H9 (cell line): ENCODE results near the gene ABTB1. TPM values are rescaled to one million over a fixed set of nuclear protein-coding genes. Genes with fewer than 3 reads are reported as not detected.

ENCODE experiments used
- DNase-seq: peaks from one replicate; pipeline ENCODE4 v3.0.0-alpha.2; 2017
- H2AFZ ChIP-seq: one replicate; pipeline ENCODE4 v1.6.1; 2013; ENCODE audit warnings: mild to moderate bottlenecking, low read length, control low read depth, moderate library complexity
- H2AK5ac ChIP-seq: 2 replicates; pipeline ENCODE4 v1.6.1; 2013; ENCODE audit warnings: low read length, control low read depth, mixed read lengths; ENCODE audit not compliant: insufficient read length
- H2BK120ac ChIP-seq: one replicate; pipeline ENCODE4 v1.6.1; 2013; ENCODE audit warnings: low read depth, mild to moderate bottlenecking, low read length, control low read depth, inconsistent platforms; ENCODE audit not compliant: poor library complexity, severe bottlenecking
- H2BK12ac ChIP-seq: 2 replicates; pipeline ENCODE4 v1.6.1; 2013; ENCODE audit warnings: low read length, control low read depth, mixed read lengths, low read depth; ENCODE audit not compliant: insufficient read length
- H2BK15ac ChIP-seq: 2 replicates; pipeline ENCODE4 v1.6.1; 2013; ENCODE audit warnings: low read depth, low read length, control low read depth
- H2BK20ac ChIP-seq: one replicate; pipeline ENCODE4 v1.6.1; 2013; ENCODE audit warnings: low read depth, mild to moderate bottlenecking, low read length, control low read depth, inconsistent platforms; ENCODE audit not compliant: poor library complexity, severe bottlenecking
- H2BK5ac ChIP-seq: 2 replicates; pipeline ENCODE4 v1.6.1; 2013; ENCODE audit warnings: low read length, control low read depth, mixed read lengths; ENCODE audit not compliant: insufficient read length
- H3K14ac ChIP-seq: 2 replicates; pipeline ENCODE4 v1.6.1; 2013; ENCODE audit warnings: low read length, control low read depth; ENCODE audit not compliant: insufficient read depth
- H3K18ac ChIP-seq: 2 replicates; pipeline ENCODE4 v1.6.1; 2013; ENCODE audit warnings: low read depth, mild to moderate bottlenecking, mixed read lengths, low read length, control low read depth; ENCODE audit not compliant: insufficient read length
- H3K23ac ChIP-seq: 2 replicates; pipeline ENCODE4 v1.6.1; 2013; ENCODE audit warnings: low read length, control low read depth, mixed read lengths, low read depth; ENCODE audit not compliant: insufficient read length
- H3K23me2 ChIP-seq: 2 replicates; pipeline ENCODE4 v1.6.1; 2013; ENCODE audit warnings: low read depth, mild to moderate bottlenecking, mixed read lengths, low read length, control low read depth; ENCODE audit not compliant: insufficient read length, poor library complexity, severe bottlenecking
- H3K27ac ChIP-seq: 2 replicates; pipeline ENCODE4 v1.5.1; 2013; ENCODE audit warnings: low read length, control low read depth, mixed read lengths, low read depth; ENCODE audit not compliant: insufficient read length
- H3K27me3 ChIP-seq: 2 replicates; pipeline ENCODE4 v1.6.1; 2013; ENCODE audit warnings: low read length, control low read depth, inconsistent platforms; ENCODE audit not compliant: insufficient read depth
- H3K4ac ChIP-seq: 2 replicates; pipeline ENCODE4 v1.6.1; 2013; ENCODE audit warnings: low read depth, mild to moderate bottlenecking, control low read depth, inconsistent platforms, low read length, moderate library complexity
- H3K4me1 ChIP-seq: 2 replicates; pipeline ENCODE4 v1.6.1; 2013; ENCODE audit warnings: low read length, control low read depth, inconsistent platforms; ENCODE audit not compliant: insufficient read depth
- H3K4me2 ChIP-seq: 2 replicates; pipeline ENCODE4 v1.6.1; 2013; ENCODE audit warnings: low read length, control low read depth, mixed read lengths; ENCODE audit not compliant: insufficient read length, insufficient read depth
- H3K56ac ChIP-seq: 2 replicates; pipeline ENCODE4 v1.6.1; 2013; ENCODE audit warnings: low read depth, mild to moderate bottlenecking, mixed read lengths, low read length, control low read depth; ENCODE audit not compliant: insufficient read length
- H3K79me1 ChIP-seq: 2 replicates; pipeline ENCODE4 v1.6.1; 2013; ENCODE audit warnings: low read depth, mild to moderate bottlenecking, moderate library complexity, low read length, control low read depth, inconsistent platforms; ENCODE audit not compliant: insufficient read depth, poor library complexity, severe bottlenecking
- H3K79me2 ChIP-seq: 2 replicates; pipeline ENCODE4 v1.6.1; 2013; ENCODE audit warnings: low read length, control low read depth, inconsistent platforms; ENCODE audit not compliant: insufficient read depth
- H3K9ac ChIP-seq: 2 replicates; pipeline ENCODE4 v1.6.1; 2013; ENCODE audit warnings: low read length, control low read depth, mixed read lengths; ENCODE audit not compliant: insufficient read length; ENCODE audit errors: extremely low read depth
- H3K9me3 ChIP-seq: one replicate; pipeline ENCODE4 v1.6.1; 2013; ENCODE audit warnings: low read depth, low read length, inconsistent platforms; ENCODE audit not compliant: control insufficient read depth
- H3T11ph ChIP-seq: one replicate; pipeline ENCODE4 v1.6.1; 2013; ENCODE audit warnings: mild to moderate bottlenecking, low read length, control low read depth, inconsistent platforms
- H4K20me1 ChIP-seq: one replicate; pipeline ENCODE4 v1.6.1; 2013; ENCODE audit not compliant: control insufficient read depth, insufficient read length, insufficient read depth
- H4K5ac ChIP-seq: 2 replicates; pipeline ENCODE4 v1.6.1; 2013; ENCODE audit warnings: low read depth, mild to moderate bottlenecking, mixed read lengths, low read length, control low read depth; ENCODE audit not compliant: insufficient read length
- H4K8ac ChIP-seq: replicated peaks from 2 replicates; pipeline ENCODE4 v1.6.1; 2013; ENCODE audit warnings: low read length, control low read depth, mixed read lengths, low read depth; ENCODE audit not compliant: insufficient read length
- H4K91ac ChIP-seq: 2 replicates; pipeline ENCODE4 v1.6.1; 2013; ENCODE audit warnings: low read depth, mild to moderate bottlenecking, moderate library complexity, mixed read lengths, low read length, control low read depth; ENCODE audit not compliant: insufficient read length
- H3K27ac Mint-ChIP-seq, 3 experiments: 2 replicates in 2 of 3; 3 replicates in 1 of 3; pipeline ENCODE4 v1.8.0; 2020 to 2021; ENCODE audit warnings: mixed read lengths in 3 of 3, mild to moderate bottlenecking in 1 of 3, moderate library complexity in 1 of 3
- H3K27me3 Mint-ChIP-seq: 2 replicates; pipeline ENCODE4 v1.8.0; 2021; ENCODE audit warnings: low read depth, mild to moderate bottlenecking, moderate library complexity, mixed read lengths
- H3K36me3 Mint-ChIP-seq, 3 experiments: 2 replicates in 2 of 3; 3 replicates in 1 of 3; pipeline ENCODE4 v1.8.0; 2020 to 2021; ENCODE audit warnings: low read depth in 3 of 3, mixed read lengths in 3 of 3; ENCODE audit not compliant: insufficient read depth in 1 of 3
- H3K4me1 Mint-ChIP-seq, 2 experiments: 2 replicates each; pipeline ENCODE4 v1.8.0; 2020; ENCODE audit warnings: mixed read lengths in 2 of 2
- H3K4me3 Mint-ChIP-seq, 2 experiments: 2 replicates in 1 of 2; 3 replicates in 1 of 2; pipeline ENCODE4 v1.8.0; 2020 to 2021; ENCODE audit warnings: mild to moderate bottlenecking in 2 of 2, mixed read lengths in 2 of 2, moderate library complexity in 1 of 2
- H3K9me3 Mint-ChIP-seq, 2 experiments: 2 replicates in 1 of 2; 3 replicates in 1 of 2; pipeline ENCODE4 v1.8.0; 2020; ENCODE audit warnings: mild to moderate bottlenecking in 2 of 2, mixed read lengths in 2 of 2, moderate library complexity in 1 of 2
- WGBS: extraction: QIAGEN DNeasy Blood & Tissue Kit; methylation state at CpG from one replicate; pipeline ENCODE4 v1.1.7; 2013; ENCODE audit warnings: missing lambda C conversion rate, low lambda C conversion rate, mixed read lengths; ENCODE audit not compliant: insufficient read length; ENCODE audit errors: extremely low coverage; 5-methylcytosine and 5-hydroxymethylcytosine counted together
- total RNA-seq: library from RNA; stranded (reverse); gene quantifications from 2 replicates; pipeline ENCODE4 v1.2.1, GENCODE V29; 2021
- TF ChIP-seq, protein P1 (sequence below): fragments of 200-600 bp; sonication (generic); conservative IDR thresholded peaks from 3 replicates; pipeline ENCODE4 v1.8.0; 2021; ENCODE audit warnings: antibody characterized with exemption, mild to moderate bottlenecking

Gene ABTB1
- total RNA-seq, 1 experiment from 2014 or later, result 6.2 TPM

DNA sequence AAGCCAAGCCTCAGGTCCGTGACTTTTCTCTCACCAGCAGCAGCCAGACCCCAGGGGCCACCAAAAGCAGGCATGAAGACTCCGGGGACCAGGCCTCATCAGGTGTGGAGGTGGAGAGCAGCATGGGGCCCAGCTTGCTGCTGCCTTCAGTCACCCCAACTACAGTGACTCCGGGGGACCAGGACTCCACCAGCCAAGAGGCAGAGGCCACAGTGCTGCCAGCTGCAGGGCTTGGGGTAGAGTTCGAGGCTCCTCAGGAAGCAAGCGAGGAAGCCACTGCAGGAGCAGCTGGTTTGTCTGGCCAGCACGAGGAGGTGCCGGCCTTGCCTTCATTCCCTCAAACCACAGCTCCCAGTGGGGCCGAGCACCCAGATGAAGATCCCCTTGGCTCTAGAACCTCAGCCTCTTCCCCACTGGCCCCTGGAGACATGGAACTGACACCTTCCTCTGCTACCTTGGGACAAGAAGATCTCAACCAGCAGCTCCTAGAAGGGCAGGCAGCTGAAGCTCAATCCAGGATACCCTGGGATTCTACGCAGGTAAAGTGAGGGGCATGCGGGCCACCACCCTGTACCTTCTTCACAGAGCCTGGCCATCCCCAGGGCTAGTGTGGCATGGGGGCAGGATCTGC is 12.0 kb upstream of the ABTB1 start:
- H4K5ac ChIP-seq, result no peak overlapping the region
- no peak overlapping the region for H3K27ac ChIP-seq
- H3K27me3 ChIP-seq, result no peaks in the 10 kb centered on the region
- Mint-ChIP-seq H3K36me3 (peaks cover 7 to 16% (median 13%) of the 10 kb centered on the region in 3 experiments; a peak in 6 of 7 replicates), H3K4me1 (no peaks in the 10 kb centered on the region), H3K27ac (no peak overlapping the region), H3K27me3 (no peaks in the 10 kb centered on the region), H3K9me3 (no peaks in the 10 kb centered on the region), H3K4me3 (no peak overlapping the region)
- no peak overlapping the region for H2AK5ac ChIP-seq
- H3K4me1 ChIP-seq, result no peaks in the 10 kb centered on the region
- H4K91ac ChIP-seq, result no peak overlapping the region
- H2BK120ac ChIP-seq, result no peak overlapping the region
- H2AFZ ChIP-seq, result no peak overlapping the region
- H3T11ph ChIP-seq, result no peak overlapping the region
- no peaks in the 10 kb centered on the region for H3K79me2 ChIP-seq
- TF ChIP-seq, protein P1, sequence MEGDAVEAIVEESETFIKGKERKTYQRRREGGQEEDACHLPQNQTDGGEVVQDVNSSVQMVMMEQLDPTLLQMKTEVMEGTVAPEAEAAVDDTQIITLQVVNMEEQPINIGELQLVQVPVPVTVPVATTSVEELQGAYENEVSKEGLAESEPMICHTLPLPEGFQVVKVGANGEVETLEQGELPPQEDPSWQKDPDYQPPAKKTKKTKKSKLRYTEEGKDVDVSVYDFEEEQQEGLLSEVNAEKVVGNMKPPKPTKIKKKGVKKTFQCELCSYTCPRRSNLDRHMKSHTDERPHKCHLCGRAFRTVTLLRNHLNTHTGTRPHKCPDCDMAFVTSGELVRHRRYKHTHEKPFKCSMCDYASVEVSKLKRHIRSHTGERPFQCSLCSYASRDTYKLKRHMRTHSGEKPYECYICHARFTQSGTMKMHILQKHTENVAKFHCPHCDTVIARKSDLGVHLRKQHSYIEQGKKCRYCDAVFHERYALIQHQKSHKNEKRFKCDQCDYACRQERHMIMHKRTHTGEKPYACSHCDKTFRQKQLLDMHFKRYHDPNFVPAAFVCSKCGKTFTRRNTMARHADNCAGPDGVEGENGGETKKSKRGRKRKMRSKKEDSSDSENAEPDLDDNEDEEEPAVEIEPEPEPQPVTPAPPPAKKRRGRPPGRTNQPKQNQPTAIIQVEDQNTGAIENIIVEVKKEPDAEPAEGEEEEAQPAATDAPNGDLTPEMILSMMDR, result no peak
- H4K20me1 ChIP-seq, result no peaks in the 10 kb centered on the region
- no peak overlapping the region for H3K23ac ChIP-seq
- H2BK20ac ChIP-seq, result no peak overlapping the region
- H3K4me2 ChIP-seq, result no peak overlapping the region
- no peak for DNase-seq
- H3K9me3 ChIP-seq, result no peaks in the 10 kb centered on the region
- H3K14ac ChIP-seq, result no peak overlapping the region
- no peak overlapping the region for H3K9ac ChIP-seq
- WGBS, result no CpG with 5 or more reads among the region's 10 CpGs
- H3K18ac ChIP-seq, result no peak overlapping the region
- H3K56ac ChIP-seq, result no peak overlapping the region
- H3K23me2 ChIP-seq, result no peaks in the 10 kb centered on the region
- H3K4ac ChIP-seq, result no peak overlapping the region
- H3K79me1 ChIP-seq, result no peaks in the 10 kb centered on the region
- no peak overlapping the region for H4K8ac ChIP-seq
- H2BK5ac ChIP-seq, result no peak overlapping the region
- no peak overlapping the region for H2BK12ac ChIP-seq
- no peak overlapping the region for H2BK15ac ChIP-seq
